HL-60 (cell line): ENCODE results near the gene LRRC74B.

Experiments
- DNase-seq, 2 experiments: peaks; one replicate each; pipeline ENCODE4 v3.0.0-alpha.2; 2010 to 2020; ENCODE audit warnings: low read depth in 1 of 2, low spot score in 1 of 2
- H3K27ac ChIP-seq: fragments of 250-450 bp; sonication (Bioruptor Pico); replicated peaks from 2 replicates; pipeline ENCODE4 v1.5.1; 2020; ENCODE audit warnings: mild to moderate bottlenecking, moderate library complexity
- H3K27me3 ChIP-seq: fragments of 250-450 bp; sonication (Bioruptor Pico); 2 replicates; pipeline ENCODE4 v1.5.1; 2021; ENCODE audit warnings: mild to moderate bottlenecking, moderate library complexity; ENCODE audit not compliant: insufficient read depth, poor library complexity, severe bottlenecking
- H3K4me3 ChIP-seq: replicated peaks from 2 replicates; pipeline ENCODE4 v1.5.1; 2011; ENCODE audit warnings: mild to moderate bottlenecking, control low read depth, low read length; ENCODE audit not compliant: insufficient read depth
- GABPA ChIP-seq: IDR thresholded peaks from 2 replicates; pipeline ENCODE4 v1.6.1; 2012; ENCODE audit warnings: low read depth
- POLR2AphosphoS5 ChIP-seq: IDR thresholded peaks from 2 replicates; pipeline ENCODE4 v1.6.1; 2012; ENCODE audit warnings: low read depth
- REST ChIP-seq: IDR thresholded peaks from 2 replicates; pipeline ENCODE4 v1.6.1; 2012; ENCODE audit warnings: low read depth; ENCODE audit not compliant: insufficient replicate concordance
- SPI1 ChIP-seq: IDR thresholded peaks from 2 replicates; pipeline ENCODE4 v1.6.1; 2012; ENCODE audit warnings: low read depth, mild to moderate bottlenecking, borderline replicate concordance
- TF ChIP-seq, protein P1 (sequence below): IDR thresholded peaks from one replicate; pipeline ENCODE4 v1.5.1; 2011; ENCODE audit warnings: low read length, control low read depth, inconsistent platforms; ENCODE audit not compliant: insufficient read depth

The LRRC74B gene

DNA sequence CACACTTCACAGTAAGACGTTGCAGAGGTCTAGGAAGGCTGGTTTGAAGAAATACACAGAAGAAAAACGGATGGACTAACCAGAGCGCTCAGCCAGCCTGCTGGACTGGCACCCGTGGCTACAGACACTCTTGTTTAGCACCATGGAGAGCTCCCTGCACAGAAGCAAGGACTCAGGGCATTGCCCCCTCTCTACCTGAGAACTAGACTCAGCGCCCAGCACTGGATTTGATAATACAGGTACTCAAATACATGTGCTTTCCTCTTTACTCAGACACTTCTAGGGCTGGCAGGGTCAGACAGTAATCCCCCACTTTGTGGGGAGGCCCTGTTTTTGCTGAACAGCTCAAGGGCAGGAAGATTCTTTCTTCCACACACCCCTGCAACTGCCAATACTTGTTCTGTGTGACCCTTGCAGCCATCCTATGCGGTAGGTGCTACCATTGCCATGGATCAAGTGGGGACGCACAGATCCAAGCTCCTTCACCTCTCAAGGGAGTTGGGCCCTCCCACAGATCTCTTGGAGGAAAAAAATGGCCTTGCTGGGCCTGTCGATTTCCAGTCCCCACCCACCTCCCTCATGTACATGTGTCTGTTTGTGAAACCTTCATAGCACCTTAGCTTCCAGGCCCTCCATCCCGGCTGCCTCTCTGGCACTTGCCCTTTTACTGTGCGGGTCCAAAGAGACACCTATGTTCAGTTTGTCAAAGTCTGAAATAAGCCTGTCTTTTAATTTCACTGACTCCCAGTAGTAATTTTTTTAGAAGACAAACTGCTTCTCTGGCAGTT is 35.9 kb upstream of the LRRC74B start:
- Histone ChIP-seq H3K27ac (no peak overlapping the region), H3K27me3 (peaks cover 15% of the 10 kb centered on the region), H3K4me3 (no peak overlapping the region)
- TF ChIP-seq POLR2AphosphoS5 (no peak), REST (peak; percentile 97)
- DNase-seq = peak in 1 of 2 experiments; percentile 46

DNA sequence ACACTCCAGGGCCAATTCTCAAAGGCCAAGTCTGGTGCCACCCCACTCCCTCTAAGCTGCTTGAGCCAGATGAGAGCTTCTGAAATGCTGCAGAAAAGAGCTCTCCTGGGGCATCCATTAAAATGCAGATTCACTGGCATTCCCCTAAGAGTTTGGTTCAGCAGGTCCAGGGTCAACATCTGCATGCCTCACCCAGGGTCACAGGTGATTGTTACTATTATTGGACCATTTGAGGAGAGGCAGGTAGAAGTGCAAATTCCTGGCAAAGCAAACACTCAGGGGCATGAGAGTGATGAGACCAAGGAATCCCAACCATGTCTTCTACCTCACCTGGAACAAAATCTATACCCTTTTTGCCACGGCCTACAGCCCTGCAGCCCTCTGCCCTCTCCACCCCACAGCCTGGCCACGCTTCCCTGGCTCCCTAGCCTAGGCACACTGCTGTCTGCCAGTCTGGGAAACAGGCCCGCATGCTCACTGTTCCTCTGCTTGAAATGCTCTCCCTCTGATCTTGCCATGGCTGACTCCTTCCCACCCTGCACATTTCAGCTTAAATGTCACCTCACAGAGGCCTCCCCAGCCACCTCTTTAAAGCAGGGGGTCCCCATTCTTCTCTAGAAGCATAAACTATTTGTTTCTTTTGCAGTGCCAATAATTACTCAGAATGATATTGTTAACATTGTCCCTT is 35.2 kb upstream of the LRRC74B start:
- H3K27ac ChIP-seq = no peak overlapping the region
- peaks cover 19% of the 10 kb centered on the region for H3K27me3 ChIP-seq
- H3K4me3 ChIP-seq = no peak overlapping the region
- DNase-seq = no peak
- TF ChIP-seq POLR2AphosphoS5 = no peak
- no peak for TF ChIP-seq SPI1
- no peak for TF ChIP-seq REST

- TF ChIP-seq, protein P1, sequence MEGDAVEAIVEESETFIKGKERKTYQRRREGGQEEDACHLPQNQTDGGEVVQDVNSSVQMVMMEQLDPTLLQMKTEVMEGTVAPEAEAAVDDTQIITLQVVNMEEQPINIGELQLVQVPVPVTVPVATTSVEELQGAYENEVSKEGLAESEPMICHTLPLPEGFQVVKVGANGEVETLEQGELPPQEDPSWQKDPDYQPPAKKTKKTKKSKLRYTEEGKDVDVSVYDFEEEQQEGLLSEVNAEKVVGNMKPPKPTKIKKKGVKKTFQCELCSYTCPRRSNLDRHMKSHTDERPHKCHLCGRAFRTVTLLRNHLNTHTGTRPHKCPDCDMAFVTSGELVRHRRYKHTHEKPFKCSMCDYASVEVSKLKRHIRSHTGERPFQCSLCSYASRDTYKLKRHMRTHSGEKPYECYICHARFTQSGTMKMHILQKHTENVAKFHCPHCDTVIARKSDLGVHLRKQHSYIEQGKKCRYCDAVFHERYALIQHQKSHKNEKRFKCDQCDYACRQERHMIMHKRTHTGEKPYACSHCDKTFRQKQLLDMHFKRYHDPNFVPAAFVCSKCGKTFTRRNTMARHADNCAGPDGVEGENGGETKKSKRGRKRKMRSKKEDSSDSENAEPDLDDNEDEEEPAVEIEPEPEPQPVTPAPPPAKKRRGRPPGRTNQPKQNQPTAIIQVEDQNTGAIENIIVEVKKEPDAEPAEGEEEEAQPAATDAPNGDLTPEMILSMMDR = no peak
- TF ChIP-seq GABPA = no peak
- no peak for TF ChIP-seq POLR2AphosphoS5
- TF ChIP-seq SPI1 = no peak
- TF ChIP-seq REST = no peak
- Histone ChIP-seq H3K27me3 (peaks cover 22% of the 10 kb centered on the region), H3K27ac (no peak overlapping the region), H3K4me3 (no peak overlapping the region)
- DNase-seq = no peak
Measured at GRCh38 chr22:21012446-21013407, 33.0 kb upstream of the LRRC74B start.
